AG09319 (cell line): Measurements from ENCODE around the gene PEX5L.
"Not testable (repeated sequence)": the region's sequence is repeated elsewhere in the genome, so short reads cannot be mapped to it uniquely, and the experiment has no call there.

Experiments used
- DNase-seq: peaks from one replicate; pipeline ENCODE4 v3.0.0-alpha.2; 2010; ENCODE audit warnings: low read depth; ENCODE audit errors: extremely low read depth
- TF ChIP-seq, protein P1 (sequence below): IDR thresholded peaks from 2 replicates; pipeline ENCODE4 v1.5.1; 2011; ENCODE audit warnings: low read depth, mild to moderate bottlenecking, inconsistent platforms, low read length, moderate library complexity

Gene PEX5L

GRCh38 chr3:180068023-180068422, 31.3 kb upstream of the PEX5L start:
- TF ChIP-seq, protein P1, sequence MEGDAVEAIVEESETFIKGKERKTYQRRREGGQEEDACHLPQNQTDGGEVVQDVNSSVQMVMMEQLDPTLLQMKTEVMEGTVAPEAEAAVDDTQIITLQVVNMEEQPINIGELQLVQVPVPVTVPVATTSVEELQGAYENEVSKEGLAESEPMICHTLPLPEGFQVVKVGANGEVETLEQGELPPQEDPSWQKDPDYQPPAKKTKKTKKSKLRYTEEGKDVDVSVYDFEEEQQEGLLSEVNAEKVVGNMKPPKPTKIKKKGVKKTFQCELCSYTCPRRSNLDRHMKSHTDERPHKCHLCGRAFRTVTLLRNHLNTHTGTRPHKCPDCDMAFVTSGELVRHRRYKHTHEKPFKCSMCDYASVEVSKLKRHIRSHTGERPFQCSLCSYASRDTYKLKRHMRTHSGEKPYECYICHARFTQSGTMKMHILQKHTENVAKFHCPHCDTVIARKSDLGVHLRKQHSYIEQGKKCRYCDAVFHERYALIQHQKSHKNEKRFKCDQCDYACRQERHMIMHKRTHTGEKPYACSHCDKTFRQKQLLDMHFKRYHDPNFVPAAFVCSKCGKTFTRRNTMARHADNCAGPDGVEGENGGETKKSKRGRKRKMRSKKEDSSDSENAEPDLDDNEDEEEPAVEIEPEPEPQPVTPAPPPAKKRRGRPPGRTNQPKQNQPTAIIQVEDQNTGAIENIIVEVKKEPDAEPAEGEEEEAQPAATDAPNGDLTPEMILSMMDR: no peak
- DNase-seq: no peak

DNA sequence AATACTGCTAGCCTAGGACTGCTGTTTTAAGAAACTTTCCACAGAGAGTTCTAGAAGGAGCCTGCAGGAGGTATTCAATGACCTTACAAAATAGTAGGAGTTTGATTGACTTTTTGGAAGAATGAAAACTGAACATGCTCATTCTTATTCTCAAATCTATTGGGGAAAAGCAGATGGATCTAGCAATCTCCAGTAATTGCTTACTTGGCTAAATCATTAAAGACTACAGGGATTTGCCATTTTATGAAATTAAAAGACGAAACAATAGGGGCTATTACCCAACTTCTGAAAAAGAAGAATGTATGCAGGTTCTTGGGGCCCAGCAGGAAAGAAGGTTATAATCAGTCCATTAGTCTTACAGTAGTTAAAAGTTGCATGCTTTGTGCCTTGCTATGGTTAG, 29.9 kb upstream of the PEX5L start:
- TF ChIP-seq, protein P1: no peak
- no peak for DNase-seq

GRCh38 chr3:180063783-180064182, 27.0 kb upstream of the PEX5L start:
- DNase-seq: no peak
- TF ChIP-seq, protein P1: no peak

DNA sequence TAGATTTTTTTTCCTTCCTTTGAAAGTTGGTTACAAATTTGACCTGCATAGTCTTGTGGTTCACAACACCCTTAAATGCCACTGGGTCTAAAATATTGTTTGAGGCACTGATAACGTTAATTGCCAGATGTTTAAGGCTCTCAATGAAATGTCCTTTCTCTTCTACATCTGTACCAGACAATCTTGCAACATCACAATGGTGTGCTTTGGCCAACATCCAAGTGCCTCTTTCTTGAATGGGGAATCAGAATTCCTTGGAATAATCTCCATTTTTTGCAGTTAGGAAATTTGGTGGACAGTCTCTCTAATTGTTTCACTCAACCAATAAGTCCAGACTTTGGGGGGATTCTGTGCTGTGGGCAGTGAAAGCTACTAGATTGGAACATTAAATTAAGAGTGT, 26.0 kb upstream of the PEX5L start:
- no peak for DNase-seq
- TF ChIP-seq, protein P1: no peak

DNA sequence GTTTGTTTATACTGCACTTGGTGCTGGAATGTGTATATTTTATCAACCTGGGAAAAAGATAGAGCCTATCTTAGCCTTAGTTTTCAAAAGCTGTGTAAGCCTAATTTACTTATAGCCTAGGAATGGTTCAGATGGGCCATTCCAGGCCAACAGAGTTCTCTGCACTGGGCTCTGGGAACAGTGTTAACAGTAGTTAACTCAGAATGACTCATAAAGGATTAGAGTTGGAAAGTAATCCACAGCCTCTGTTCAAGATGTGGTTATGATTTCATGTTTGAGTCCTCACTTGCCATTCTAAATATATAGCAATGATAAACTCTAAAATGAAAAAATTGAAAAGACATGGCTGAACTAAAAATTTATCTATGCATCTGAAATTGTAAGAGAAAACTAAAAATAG, 22.6 kb upstream of the PEX5L start:
- TF ChIP-seq, protein P1: no peak
- no peak for DNase-seq

DNA sequence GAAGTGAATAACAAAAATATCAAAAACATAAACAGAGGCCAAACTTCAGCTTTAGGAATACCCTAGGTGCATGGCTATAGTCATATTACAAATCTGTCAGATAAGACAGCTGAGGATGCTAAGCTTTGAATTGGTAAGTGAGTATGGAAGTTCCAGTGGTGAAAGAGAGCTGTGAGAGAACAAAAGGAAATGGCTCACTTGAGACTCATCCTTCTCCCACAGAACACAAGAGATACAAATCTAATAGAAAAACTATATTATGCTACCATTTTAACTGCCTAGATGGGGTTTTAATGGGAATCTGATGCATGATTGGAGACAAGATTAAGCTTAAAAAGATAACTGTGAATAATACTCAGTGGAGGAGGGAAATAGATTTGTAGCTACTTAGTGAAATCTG, 21.5 kb upstream of the PEX5L start:
- no peak for DNase-seq
- TF ChIP-seq, protein P1: no peak

GRCh38 chr3:180055656-180056055, 18.9 kb upstream of the PEX5L start:
- DNase-seq: not testable (repeated sequence)

DNA sequence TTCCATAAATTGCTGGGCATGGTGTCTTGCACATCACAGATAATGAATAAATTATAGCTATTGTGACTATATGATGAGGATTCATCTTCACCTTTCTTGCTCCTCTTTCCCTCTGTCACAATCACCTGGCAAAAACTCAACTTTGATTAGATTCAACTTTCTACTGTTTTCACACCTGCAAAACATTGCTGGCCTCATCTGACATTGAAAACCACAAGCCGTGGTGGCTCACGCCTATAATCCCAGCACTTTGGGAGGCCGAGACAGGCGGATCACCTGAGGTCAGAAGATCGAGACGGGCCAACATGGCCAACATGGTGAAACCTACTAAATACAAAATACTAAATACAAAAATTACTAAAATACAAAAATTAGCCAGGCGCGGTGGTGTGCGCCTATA, 12.7 kb upstream of the PEX5L start:
- no peak for DNase-seq
- TF ChIP-seq, protein P1: no peak
